22Rv1 (cell line): Measurements from ENCODE around the gene SPTLC2.

Experiments used
- ZFX ChIP-seq: fragments of 450-650 bp; IDR thresholded peaks from 2 replicates; pipeline ENCODE4 v1.6.1; 2017; ENCODE audit warnings: antibody characterized with exemption, borderline replicate concordance
- TF ChIP-seq, protein P1 (sequence below): fragments of 450-650 bp; IDR thresholded peaks from 2 replicates; pipeline ENCODE4 v1.5.1; 2017; ENCODE audit warnings: mild to moderate bottlenecking

DNA sequence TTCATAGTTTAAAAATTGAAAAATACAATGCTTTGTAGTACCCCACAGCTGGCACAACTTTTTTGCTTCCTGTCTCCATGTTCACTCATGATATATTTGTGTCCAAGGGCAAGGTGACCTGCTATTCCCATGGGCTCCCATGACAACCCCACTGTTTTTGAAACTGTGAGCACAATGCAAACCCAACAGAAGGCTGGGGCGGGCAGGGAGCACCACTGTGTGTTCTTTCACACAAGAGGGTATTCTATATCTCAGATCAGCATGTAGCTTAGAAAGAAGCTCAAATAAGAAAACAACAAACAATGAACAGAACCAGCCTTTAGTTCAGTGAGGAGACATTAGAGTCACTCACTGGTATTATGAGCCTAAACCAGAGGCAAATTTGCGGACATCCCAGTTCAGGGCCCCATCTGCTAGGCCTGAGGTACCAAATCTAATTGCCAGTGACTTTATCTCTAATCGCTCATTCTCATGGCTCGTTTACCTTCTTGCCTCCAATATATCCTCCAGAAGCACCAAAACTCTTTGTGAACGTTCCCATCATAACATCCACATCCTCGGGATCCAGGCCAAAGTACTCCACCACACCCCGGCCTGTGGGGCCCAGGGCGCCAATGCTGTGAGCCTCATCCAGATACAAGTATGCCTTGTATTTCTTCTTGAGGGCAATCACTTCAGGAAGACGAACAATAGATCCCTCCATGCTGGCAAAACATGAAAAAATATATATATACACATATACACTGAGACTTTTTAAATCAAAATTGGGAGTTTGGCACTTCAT, 61.4 kb downstream of the SPTLC2 start:
- TF ChIP-seq, protein P1, sequence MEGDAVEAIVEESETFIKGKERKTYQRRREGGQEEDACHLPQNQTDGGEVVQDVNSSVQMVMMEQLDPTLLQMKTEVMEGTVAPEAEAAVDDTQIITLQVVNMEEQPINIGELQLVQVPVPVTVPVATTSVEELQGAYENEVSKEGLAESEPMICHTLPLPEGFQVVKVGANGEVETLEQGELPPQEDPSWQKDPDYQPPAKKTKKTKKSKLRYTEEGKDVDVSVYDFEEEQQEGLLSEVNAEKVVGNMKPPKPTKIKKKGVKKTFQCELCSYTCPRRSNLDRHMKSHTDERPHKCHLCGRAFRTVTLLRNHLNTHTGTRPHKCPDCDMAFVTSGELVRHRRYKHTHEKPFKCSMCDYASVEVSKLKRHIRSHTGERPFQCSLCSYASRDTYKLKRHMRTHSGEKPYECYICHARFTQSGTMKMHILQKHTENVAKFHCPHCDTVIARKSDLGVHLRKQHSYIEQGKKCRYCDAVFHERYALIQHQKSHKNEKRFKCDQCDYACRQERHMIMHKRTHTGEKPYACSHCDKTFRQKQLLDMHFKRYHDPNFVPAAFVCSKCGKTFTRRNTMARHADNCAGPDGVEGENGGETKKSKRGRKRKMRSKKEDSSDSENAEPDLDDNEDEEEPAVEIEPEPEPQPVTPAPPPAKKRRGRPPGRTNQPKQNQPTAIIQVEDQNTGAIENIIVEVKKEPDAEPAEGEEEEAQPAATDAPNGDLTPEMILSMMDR = no peak
- TF ChIP-seq ZFX = no peak
